ENCODE measurements around the gene PAK2.
"Not testable (repeated sequence)": the region's sequence is repeated elsewhere in the genome, so short reads cannot be mapped to it uniquely, and the experiment has no call there.

PAK2 gene

DNA sequence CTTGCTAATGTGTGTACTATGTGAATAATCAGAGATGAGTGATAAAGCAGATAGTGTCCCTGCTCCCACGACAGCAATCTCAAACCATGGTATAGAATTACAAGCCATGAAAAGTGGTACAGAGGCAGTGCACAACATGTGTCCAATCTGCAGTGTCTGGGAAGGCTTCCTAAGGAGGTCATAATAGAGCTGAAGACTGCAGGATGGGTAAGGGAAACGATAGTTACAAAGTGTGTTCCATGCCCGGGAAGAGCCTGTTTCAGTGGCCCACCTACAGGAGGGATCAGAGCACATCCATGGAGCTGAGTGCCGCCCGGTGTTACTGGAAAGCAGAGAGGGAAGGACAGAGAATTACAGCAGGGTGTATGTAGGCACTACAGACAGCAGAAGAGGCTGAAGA lies 48.9 kb downstream of the PAK2 start:
- no peak for DNase-seq

DNA sequence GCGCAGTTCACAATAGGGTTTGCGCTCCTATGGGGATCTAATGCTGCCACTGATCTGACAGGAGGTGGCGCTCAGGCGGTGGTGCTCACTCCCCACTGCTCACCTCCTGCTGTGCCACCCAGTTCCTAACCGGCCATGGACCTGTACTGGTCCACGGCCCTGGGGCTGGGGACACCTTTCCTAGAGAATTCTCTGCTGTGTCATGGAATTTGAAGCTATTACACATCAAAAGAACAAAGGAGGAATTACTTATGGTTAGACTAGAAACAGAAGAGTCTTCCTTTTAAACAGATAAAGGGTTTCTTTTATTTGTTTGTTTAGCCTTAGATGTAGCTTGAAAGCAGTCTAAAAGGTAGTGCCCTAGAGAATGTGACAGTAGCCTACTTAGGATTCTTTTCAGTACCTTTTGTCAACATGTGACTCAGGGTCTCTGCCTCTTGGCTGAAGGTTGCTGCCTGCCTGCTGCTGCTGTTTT lies 50.3 kb downstream of the PAK2 start:
- no peak for DNase-seq

DNA sequence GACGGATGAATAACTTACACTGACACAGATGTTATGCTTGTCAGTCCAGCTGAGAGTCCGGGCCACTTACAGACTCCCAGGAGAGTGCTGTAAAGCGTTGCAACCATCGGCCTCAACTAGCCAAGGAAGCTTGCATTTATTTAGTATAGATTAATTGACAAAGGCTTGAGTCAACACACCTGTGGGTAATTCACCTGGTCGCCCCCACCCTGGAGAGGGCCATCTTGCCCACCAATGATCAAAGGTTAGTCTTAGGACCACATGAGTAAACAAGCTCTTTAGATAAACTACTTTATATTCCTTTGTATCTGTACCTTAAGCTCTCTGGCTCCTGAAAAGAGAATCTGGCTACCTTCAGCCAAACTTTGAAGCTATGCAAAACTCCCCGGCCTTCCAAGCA lies 51.0 kb downstream of the PAK2 start:
- no peak for DNase-seq

DNA sequence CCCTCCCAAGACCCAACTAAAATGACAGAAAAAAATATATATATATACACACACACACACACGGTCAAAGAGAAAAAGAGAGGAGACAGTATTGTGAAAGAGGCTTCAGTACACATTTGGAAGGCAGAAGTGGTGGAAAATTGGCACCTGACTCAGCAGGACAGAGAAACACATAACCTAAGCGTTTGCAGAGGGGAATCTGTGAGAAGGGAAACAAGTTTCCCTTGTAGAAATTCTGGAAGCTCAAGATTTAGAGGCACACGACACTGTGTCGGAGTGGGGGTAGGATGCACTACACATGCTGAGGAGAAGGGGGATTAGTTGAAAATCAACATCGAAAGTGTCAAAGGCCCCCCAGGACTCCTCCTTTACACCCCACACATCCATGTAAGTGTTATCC lies 53.1 kb downstream of the PAK2 start:
- DNase-seq, result no peak

DNA sequence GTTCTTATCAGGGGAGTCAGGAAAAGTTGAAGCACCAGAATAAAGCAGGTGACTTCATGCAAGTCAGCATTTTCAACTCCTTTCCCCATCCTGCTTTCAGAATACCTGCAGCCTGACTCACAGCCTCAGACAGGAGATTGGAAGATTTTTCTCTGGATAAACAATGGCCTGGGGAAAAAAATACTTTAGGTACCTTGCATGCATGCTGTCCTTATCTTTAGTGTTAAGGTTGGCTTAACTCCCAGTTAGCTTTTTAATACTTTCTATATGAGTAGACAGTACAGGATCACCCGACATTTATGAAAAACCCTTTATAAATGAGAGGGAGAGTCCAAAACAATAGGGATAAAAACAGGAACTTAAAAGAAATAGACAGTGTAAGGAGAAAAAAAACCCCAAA lies 53.6 kb downstream of the PAK2 start:
- DNase-seq, result no peak

DNA sequence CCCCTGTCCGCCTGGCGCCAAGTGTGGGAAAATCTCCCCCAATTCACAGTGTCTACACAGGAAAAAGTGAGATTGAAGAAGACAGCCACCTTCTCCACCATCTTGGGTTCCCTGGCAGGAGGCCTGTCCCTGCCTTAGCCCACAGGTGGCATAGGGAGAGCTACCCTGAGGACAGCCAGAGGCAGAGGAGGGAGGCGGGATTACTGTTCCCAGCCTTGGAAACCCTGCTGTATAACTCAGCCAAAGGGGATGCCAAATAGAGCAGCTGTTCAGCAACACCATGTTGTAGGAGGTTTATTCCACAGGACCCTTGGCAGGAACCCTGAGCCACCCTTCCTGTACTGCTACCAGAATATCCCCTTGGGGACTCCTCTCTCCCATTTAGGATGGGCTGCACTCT lies 54.8 kb downstream of the PAK2 start:
- DNase-seq, result no peak

DNA sequence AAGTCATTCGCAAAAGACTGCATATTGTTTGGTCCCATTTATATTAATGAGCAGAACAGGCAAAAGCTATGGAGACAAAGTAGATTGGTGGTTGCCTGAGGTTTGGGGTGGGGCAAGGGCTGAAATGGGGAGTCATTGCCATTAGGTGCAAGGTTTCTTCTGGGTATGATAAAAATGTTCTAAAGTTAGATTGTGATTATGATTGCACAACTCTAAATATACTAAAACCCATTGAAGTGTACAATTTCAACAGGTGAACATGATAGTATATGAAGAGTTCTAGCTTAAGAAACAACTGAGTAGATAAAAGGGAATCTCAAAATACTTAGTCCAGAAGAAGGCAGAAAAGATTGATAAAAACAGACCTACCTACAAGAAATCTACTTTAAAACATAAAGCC lies 56.7 kb downstream of the PAK2 start:
- no peak for DNase-seq

DNA sequence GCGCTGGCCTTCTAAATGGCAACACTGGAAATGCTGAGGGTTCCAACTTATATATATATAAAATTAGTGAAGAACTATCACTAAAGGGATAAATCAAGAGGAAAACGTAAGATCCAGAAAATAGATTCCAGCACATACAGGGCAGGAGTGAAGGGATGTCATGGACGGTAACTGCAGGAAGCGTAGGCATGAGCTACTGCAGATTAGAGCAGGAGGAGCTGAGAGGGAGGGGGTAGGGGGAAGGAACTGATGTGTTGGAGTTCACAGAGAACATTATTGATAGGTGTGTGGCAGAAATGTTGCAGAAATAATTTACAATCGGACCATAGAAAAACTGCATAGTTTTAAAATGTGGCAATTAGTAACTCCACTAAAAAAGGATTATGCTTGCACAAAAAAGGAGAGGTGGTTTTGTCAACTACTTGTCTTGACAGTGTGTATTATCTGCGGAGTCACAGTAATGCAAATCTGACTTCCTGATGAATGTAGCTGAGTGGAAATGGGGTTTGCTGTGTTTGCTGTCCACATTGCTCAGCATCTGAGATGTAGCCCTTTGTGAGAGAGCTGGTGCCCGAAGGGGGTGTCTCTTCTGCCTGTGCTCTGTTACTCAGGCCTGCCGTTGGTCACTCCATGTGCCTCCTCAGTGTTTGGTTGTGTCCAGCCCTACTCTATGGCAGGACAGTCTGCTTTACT lies 61.2 kb downstream of the PAK2 start:
- no peak for DNase-seq

DNA sequence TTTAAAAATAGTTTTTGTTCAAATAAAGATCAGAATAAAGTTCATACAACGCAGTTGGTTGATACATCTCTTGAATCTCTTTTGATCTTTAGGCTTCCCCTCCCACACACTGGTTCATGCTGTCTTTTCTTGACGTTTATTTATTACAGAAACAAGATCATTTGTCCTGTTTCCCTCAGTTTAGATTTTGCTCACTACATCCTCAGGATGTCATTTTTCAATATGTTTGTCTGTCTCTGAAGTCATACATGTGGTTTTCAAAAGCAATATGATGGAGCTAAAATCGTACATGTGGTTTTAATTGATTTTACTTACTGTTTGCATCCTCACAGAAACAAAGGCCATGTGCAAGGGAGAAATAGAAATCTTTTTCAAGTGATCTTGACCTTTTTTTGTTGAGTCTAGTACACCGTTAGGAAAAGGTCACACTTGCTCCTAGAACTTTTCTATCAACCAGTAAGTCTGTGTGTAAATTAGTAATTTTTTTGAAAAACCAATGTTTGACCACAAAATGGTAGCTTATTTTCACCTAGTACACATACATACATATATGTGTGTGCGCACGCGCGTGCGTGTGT lies 64.3 kb downstream of the PAK2 start:
- no peak for DNase-seq

DNA sequence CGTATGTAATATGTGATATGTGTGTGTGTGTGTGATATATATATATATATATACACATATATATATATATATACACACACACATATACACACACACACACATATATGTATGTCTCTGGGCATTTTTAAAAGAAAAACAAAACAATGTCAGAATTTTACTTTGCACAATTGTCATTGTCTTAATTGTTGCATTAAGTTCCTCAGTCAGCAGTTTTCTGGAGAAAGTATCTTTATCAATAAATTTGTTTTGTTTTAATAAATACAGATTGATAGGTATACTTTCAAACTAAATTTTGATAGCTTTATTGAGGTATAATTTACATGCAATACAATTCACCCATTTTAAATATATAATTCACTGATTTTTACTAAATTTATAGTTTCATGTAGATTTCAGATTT lies 65.1 kb downstream of the PAK2 start:
- DNase-seq, result no peak

DNA sequence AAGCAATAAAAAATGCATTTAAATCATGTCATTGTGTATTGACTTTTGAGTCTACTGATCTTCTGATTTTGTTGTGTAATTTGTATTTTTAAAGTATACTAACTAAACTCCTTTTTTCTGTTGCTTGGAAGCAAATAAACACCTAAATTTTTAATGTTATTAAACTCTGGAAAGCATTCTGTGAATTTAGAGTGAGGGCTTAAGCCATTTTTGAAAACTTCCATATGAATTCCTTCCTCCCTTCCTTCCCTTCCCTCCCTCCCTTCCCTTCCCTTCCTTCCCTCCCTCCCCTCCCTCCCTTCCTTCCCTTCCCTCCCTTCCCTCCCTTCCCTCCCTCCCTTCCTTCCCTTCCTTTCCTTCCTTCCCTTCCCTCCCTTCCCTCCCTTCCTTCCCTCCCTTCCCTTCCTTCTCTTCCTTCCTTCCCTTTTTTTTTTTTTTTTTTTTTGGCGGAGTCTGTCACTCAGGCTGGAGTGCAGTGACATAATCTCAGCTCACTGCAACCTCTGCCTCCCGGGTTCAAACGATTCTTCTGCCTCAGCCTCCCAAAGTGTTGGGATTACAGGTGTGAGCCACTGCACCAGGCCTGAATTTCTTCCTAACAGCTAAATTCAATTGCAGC lies 71.4 kb downstream of the PAK2 start:
- no peak for DNase-seq

DNA sequence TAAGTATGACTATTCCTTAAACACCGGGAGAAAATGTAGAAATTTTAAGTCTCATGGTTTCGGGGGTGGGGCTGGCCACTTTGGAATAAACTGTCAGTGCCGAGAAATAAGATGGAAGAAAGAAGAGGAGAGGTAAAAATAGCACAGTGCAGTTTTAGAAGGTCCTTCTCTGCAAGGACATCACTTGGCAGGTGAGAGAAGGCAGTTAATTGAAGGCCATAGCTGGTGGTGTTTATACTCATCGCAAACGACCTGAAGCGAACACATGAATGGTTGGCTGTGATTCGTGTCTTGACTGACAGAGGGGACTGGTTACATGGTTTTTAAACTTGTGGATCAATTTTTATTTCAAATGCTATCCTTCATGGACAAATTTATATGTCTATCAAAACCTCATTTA lies 73.2 kb downstream of the PAK2 start:
- DNase-seq, result no peak

DNA sequence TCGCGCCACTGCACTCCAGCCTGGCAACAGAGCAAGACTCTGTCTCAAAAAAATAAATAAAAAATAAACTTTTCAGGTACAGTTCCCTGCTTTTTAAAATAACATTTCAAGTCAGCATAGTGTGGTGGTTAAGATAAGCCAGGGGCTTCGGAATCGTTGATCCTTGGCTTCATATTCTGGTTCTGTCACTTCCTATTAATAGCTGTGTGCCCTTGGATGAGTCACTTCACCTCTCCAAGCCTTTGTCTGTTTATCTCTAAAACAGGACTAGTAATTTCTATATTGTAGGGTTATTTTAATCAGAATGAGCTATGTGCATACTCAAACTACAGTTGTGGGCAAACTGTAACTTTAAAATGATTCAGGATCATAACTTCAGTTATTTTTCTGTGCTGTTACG lies 74.2 kb downstream of the PAK2 start:
- no peak for DNase-seq

DNA sequence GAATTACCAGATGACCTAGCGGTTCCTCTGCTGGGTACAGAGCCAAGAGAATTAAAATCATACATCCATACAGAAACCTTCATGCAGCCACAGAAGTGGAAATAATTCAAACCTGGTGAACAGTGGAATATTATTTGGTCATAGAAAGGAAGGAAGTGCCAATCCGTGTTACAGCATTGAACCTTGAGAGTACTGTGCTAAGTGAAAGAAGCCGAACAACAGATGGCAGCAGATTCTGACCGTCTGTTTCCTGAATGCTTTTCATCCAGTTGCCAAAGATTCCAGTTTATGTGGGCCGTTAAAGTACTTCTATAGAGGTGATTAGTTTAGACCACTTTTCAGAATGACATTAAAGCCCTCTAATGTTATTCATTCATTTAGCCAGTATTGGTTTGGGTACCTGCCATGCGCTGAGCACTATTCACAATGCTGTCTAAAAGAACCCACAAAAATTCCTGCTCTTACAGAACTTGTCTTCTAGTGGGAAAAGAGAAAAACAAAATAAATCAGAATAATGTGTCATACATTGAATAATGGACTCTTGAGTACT lies 82.2 kb downstream of the PAK2 start:
- DNase-seq, result no peak

DNA sequence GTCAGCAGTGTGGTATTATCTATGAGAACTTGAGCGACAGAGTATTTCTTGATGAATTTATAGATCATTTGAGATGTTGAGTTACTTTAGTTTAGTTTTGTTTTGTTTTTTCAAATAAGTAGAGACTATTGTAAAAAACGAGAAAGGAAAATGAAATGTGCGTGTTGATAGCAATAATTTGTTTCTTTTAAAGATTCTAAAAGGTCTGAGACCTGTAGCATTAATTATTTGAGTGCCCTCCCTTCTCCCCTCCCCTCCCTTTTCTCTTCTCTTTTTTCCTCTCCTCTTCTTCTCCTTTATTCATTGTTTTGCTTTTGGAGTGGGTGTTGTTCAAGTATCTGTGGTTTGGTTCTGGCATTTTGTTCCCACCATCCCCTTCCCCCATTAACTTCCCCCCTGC lies 90.0 kb downstream of the PAK2 start:
- DNase-seq, result not testable (repeated sequence)

DNA sequence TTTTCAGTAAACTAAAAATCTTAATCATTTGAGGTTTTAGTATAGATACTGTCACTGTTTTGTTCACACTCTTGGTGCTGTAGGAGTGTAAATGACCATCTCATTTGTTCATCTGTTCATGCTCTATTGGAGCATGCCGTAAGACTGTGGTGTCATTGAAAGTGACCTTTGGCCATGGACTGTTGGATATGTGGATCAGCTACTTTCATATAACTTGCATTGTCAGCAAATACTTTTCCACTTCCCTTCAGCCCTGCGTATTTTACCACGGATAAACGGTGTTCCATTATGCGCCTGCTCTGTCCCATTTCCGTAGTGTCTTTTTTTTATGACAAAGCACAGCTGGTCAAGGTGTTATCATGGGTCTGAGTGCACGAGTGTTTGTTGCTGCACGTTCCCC lies 95.4 kb downstream of the PAK2 start:
- no peak for DNase-seq

DNA sequence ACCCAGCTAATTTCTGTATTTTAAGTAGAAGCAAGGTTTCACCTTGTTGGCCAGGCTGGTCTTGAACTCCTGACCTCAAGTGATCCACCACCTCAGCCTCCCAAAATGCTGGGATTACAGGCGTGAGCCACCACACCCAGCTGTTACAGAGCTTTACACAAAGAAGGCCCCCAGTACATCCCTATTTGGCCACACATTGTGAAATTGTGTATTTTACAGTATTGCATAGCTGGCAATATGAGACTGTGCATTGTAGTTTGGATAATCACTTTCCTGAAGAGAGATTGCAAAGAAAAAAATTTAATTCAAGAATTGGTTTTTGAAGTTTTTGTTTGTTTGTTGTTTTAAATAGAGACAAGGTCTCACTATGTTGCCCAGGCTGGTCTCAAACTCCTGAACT lies 97.0 kb downstream of the PAK2 start:
- DNase-seq, result not testable (repeated sequence)

DNA sequence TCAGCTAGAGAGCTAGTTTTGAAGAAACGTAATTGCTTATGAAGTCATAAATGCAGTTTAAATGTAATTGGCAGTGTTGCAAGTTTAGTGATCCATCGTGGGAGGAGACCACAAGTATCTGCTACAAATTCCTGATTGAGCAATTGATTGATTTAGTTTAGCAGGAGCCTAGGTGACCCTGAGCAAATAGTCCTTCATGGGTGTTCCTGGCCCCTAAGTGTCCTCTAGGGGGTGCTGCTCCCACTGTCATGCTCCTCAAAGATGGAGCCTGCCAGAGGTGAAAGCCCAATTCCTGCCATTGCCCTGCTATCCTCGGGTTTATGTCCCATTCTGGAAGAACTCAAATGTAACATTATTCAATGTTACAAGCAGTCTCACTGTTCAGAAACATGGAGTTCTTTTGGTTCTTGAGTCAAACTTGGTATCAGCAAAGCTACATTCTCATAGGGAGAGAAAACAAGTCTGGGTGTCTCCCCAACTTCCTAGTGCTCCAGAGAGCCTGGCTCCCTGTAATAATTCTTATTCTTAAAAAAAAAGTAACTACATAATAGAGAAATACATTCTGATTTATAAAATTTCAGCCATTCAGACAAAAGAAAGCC lies 98.3 kb downstream of the PAK2 start:
- DNase-seq, result peak in 1 of 2 donors; percentile 28

DNA sequence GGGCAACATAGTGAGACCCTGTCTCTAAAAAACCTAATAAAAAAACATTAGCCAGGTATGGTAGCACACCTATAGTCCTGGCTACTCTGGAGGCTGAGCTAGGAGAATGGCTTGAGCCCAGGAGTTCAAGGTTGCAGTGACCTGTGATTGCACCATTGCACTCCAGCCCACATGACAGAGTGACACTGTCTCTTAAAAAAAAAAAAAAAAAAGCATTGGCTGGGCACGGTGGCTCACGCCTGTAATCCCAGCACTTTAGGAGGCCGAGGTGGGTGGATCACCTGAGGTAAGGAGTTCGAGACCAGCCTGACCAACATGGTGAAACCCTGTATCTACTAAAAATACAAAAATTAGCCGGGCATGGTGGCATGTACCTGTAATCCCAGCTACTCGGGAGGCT lies 99.7 kb downstream of the PAK2 start:
- DNase-seq, result not testable (repeated sequence)

DNA sequence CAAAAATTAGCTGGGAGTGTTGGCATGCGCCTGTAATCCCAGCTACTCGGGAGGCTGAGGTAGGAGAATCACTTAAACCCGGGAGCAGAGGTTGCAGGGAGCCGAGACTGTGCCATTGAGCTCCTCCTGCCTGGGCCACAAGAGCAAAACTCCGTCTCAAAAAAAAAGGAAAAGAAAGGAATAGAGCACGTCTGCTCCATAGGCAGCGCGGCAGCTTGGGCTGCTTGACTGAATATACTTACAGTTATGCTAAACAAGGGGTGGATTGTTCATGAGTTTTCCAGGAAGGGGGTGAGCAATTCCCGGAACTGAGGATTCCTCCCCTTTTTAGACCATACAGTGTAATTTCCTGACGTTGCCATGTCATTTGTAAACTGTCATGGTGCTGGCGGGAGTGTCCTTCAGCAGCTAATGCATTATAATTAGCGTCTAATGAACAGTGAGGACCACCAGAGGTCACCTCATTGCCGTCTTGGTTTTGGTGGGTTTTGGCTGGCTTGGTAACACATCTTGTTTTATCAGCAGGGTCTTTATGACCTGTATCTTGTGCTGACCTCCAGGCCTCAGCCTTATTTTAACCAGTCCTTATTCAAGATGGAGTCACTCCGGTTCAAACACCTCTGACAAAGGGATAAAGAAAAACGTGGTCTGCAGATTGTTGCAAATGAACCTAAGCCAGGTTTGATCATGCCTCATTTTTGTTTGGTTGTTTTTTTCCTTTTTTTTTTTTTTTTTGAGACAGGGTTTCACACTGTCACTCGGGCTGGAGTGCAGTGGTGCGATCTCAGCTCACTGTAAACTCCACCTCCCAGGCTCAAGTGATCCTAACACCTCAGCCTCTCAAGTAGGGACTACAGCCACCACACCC lies 103.1 kb downstream of the PAK2 start:
- no peak for DNase-seq

DNA sequence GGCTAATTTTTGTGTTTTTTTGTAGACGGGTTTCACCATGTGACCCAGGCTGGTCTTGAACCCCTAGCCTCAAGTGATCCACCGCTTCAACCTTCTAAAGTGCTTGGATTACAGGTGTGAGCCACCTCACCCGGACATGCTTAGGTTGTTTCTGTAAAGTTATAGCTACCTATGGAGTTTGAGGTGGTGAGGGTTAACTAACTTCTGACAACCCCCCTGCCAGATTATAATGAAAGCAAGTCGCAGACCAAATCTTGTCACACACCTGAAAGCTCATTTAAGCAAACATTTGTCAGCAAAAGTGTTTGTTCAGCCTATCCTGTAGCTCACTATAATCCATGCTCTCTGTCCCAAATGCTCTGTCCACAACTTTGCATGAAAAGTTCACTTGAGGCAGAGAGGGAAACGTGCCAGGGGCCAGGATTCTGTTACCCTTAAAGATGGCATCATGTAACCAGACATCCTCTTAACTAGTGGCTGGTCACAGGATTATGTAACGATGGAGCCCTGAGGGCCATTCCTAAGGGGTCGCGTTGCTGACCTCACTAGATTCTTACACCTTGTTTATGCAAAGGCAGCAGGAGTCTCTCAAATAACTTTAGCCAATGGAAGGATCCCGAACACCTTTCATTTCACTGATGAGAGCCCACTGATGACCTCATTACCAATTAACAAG lies 103.9 kb downstream of the PAK2 start:
- DNase-seq, result no peak

Measured in hippocampal formation (tissue), 2 donors.